B cell (primary cell): ENCODE measurements around the gene TANK. TPM values are rescaled to one million over a fixed set of nuclear protein-coding genes. Genes with fewer than 3 reads are reported as not detected.
A peak's percentile ranks its signal among the peaks of the same experiment; 100 is the strongest.

Experiments used
- ATAC-seq: fragments of 200-7000 bp; cut with Tn5 transposase; one replicate; pipeline ENCODE4 v1.10.0; 2021; ENCODE audit warnings: low read depth, mild to moderate bottlenecking, moderate number of reproducible peaks, moderate library complexity
- CTCF ChIA-PET: fragments of 350-600 bp; sonication (Branson Sonifier 250); formaldehyde crosslinking; loops from one replicate; lab custom pipeline; 2021; ENCODE audit warnings: antibody characterized with exemption, inconsistent platforms; lab: Charles Lee
- POLR2A ChIA-PET: fragments of 350-600 bp; sonication (Branson Sonifier 250); formaldehyde crosslinking; loops from one replicate; lab custom pipeline; 2021; ENCODE audit warnings: antibody characterized with exemption; lab: Charles Lee
- DNase-seq: peaks from one replicate; pipeline ENCODE4 v3.0.0; 2013
- H2AFZ ChIP-seq: 2 replicates; pipeline ENCODE4 v1.6.1; 2012; ENCODE audit warnings: mild to moderate bottlenecking, low read depth, low read length; ENCODE audit not compliant: insufficient read depth, poor library complexity, severe bottlenecking
- H3K27ac ChIP-seq, 2 donors: 1 replicate in 1 of 2; 2 replicates in 1 of 2; pipeline ENCODE4 v1.5.1; 2012 to 2013; ENCODE audit warnings: low read length in 2 of 2, mild to moderate bottlenecking in 2 of 2, moderate library complexity in 1 of 2
- H3K27me3 ChIP-seq, 4 experiments: fragments of 200-600 bp in 1 of 4; sonication (generic) in 1 of 4; replicated peaks in 1 of 4; 1 replicate in 2 of 4; 2 replicates in 2 of 4; pipeline versions ENCODE4 v1.6.1 to v1.7.0; 2013 to 2016; ENCODE audit warnings: low read length in 3 of 4, mild to moderate bottlenecking in 2 of 4, mixed read lengths in 1 of 4, moderate library complexity in 1 of 4; ENCODE audit not compliant: insufficient read depth in 4 of 4, control insufficient read depth in 3 of 4; ENCODE audit errors: control extremely low read depth in 1 of 4
- H3K36me3 ChIP-seq, 2 experiments: replicated peaks in 1 of 2; 1 replicate in 1 of 2; 2 replicates in 1 of 2; pipeline versions ENCODE4 v1.6.1 to v1.7.1; 2013; ENCODE audit warnings: low read length in 1 of 2; ENCODE audit not compliant: insufficient read depth in 2 of 2, control insufficient read depth in 1 of 2; ENCODE audit errors: control extremely low read depth in 1 of 2, extremely low read depth in 1 of 2
- H3K4me1 ChIP-seq, 2 donors: fragments of 200-600 bp in 1 of 2; sonication (generic) in 1 of 2; 1 replicate in 1 of 2; 2 replicates in 1 of 2; pipeline versions ENCODE4 v1.5.1 to v1.6.1; 2013 to 2017; ENCODE audit warnings: low read length in 2 of 2; ENCODE audit not compliant: control insufficient read depth in 2 of 2, insufficient read depth in 2 of 2
- H3K4me2 ChIP-seq: replicated peaks from 2 replicates; pipeline ENCODE3; 2012; ENCODE audit warnings: mild to moderate bottlenecking, low read depth, low read length; ENCODE audit not compliant: poor library complexity, severe bottlenecking
- H3K4me3 ChIP-seq, 5 experiments: fragments of 200-600 bp in 1 of 5; sonication (generic) in 1 of 5; 1 replicate in 3 of 5; 2 replicates in 2 of 5; pipeline versions ENCODE4 v1.5.1 to v1.7.0; 2011 to 2016; ENCODE audit warnings: low read length in 4 of 5, mild to moderate bottlenecking in 4 of 5, low read depth in 2 of 5, control low read depth in 1 of 5, moderate library complexity in 1 of 5; ENCODE audit not compliant: insufficient read depth in 1 of 5; ENCODE audit errors: control extremely low read depth in 1 of 5, extremely low read depth in 1 of 5
- H3K79me2 ChIP-seq: fragments of 200-600 bp; sonication (generic); one replicate; pipeline ENCODE4 v1.6.0; 2016; ENCODE audit warnings: low read length; ENCODE audit not compliant: control insufficient read depth, insufficient read depth
- H3K9ac ChIP-seq: fragments of 200-600 bp; sonication (generic); 2 replicates; pipeline ENCODE4 v1.6.1; 2017; ENCODE audit warnings: mild to moderate bottlenecking, low read length, moderate library complexity
- H3K9me3 ChIP-seq, 3 donors: one replicate each; pipeline versions ENCODE4 v1.6.1 to v1.7.1; 2013; ENCODE audit warnings: low read length in 2 of 3; ENCODE audit not compliant: control insufficient read depth in 2 of 3, insufficient read depth in 1 of 3; ENCODE audit errors: control extremely low read depth in 1 of 3
- H4K20me1 ChIP-seq: 2 replicates; pipeline ENCODE4 v1.6.0; 2012; ENCODE audit warnings: mild to moderate bottlenecking, low read length; ENCODE audit not compliant: insufficient read depth, control insufficient read depth, poor library complexity, severe bottlenecking
- H3K27ac Mint-ChIP-seq: one replicate; pipeline ENCODE4 v1.8.0; 2021; ENCODE audit warnings: mixed read lengths
- H3K27me3 Mint-ChIP-seq: one replicate; pipeline ENCODE4 v1.8.0; 2021; ENCODE audit warnings: mixed read lengths
- H3K4me1 Mint-ChIP-seq: one replicate; pipeline ENCODE4 v1.8.0; 2021; ENCODE audit warnings: mixed read lengths
- H3K4me3 Mint-ChIP-seq: one replicate; pipeline ENCODE4 v1.8.0; 2021; ENCODE audit warnings: mixed read lengths
- H3K9me3 Mint-ChIP-seq: one replicate; pipeline ENCODE4 v1.8.0; 2022; ENCODE audit warnings: mixed read lengths; ENCODE audit not compliant: insufficient read depth
- EZH2 ChIP-seq: IDR thresholded peaks from 2 replicates; pipeline ENCODE4 v1.6.1; 2012; ENCODE audit warnings: borderline replicate concordance, low read depth, mild to moderate bottlenecking, moderate library complexity, low read length; ENCODE audit not compliant: insufficient read depth, poor library complexity, severe bottlenecking
- WGBS: methylation state at CpG from one replicate; pipeline ENCODE4 v1.1.5; 2013; ENCODE audit warnings: missing lambda C conversion rate; ENCODE audit not compliant: insufficient coverage; 5-methylcytosine and 5-hydroxymethylcytosine counted together
- intact Hi-C: fragments of 100-400 bp; cut with micrococcal nuclease; formaldehyde crosslinking; loops from one replicate; pipeline ENCODE4 v1.10.0; 2022
- polyA plus RNA-seq: library from polyadenylated mRNA; depleted of rRNA; stranded (reverse); fragments of >200 nt; gene quantifications from 2 replicates; pipeline ENCODE4 v1.2.3, GENCODE V29; 2012
- total RNA-seq, 2 donors: library from RNA; stranded (reverse); fragments of 120-200 nt in 1 of 2; gene quantifications; 1 replicate in 1 of 2; 2 replicates in 1 of 2; pipeline versions ENCODE4 v1.2.3 to v1.2.4, GENCODE V29; 2013 to 2022
- TF ChIP-seq, protein P1 (sequence below): fragments of 200-600 bp; IDR thresholded peaks from one replicate; pipeline ENCODE4 v1.8.0; 2022; ENCODE audit warnings: antibody characterized with exemption, mild to moderate bottlenecking

Gene TANK
- total and polyA plus RNA-seq, 2 donors (not counting 1 experiment from before 2014, with no cell fraction given): 62.4 to 179 TPM

DNA sequence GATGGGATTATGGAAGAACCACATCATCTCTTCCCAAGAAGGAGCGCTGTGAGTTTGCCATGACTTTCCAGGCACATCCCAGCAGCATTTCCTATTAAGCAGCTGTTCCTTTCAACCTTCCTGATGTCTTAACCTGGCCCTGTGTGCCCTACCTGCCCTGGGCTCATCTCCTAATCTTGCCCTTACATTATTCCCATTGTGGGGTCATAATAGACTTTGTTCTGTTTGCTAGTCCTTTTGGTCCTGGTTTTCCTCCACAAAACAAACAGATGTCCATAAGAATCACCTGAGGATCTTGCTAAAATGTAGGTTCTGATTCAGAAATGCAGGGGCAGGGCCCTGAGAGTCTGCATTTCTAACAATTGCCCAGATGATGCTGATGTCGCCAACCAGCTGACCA lies 38.6 kb upstream of the TANK start:
- H2AFZ ChIP-seq: no peak overlapping the region
- H3K4me1 ChIP-seq: peaks cover 6 to 9% of the 10 kb centered on the region in 2 donors
- H3K4me3 ChIP-seq: no peak overlapping the region
- H3K27me3 ChIP-seq: no peaks in the 10 kb centered on the region
- intact Hi-C loops: no loop called here
- no peaks in the 10 kb centered on the region for H3K9me3 ChIP-seq
- Mint-ChIP-seq H3K9me3 (no peaks in the 10 kb centered on the region), H3K27me3 (no peaks in the 10 kb centered on the region), H3K4me3 (no peak overlapping the region), H3K4me1 (peaks cover 30% of the 10 kb centered on the region), H3K27ac (no peak overlapping the region)
- H3K4me2 ChIP-seq: no peak overlapping the region
- ATAC-seq (no peak), DNase-seq (no peak)
- TF ChIP-seq, protein P1, sequence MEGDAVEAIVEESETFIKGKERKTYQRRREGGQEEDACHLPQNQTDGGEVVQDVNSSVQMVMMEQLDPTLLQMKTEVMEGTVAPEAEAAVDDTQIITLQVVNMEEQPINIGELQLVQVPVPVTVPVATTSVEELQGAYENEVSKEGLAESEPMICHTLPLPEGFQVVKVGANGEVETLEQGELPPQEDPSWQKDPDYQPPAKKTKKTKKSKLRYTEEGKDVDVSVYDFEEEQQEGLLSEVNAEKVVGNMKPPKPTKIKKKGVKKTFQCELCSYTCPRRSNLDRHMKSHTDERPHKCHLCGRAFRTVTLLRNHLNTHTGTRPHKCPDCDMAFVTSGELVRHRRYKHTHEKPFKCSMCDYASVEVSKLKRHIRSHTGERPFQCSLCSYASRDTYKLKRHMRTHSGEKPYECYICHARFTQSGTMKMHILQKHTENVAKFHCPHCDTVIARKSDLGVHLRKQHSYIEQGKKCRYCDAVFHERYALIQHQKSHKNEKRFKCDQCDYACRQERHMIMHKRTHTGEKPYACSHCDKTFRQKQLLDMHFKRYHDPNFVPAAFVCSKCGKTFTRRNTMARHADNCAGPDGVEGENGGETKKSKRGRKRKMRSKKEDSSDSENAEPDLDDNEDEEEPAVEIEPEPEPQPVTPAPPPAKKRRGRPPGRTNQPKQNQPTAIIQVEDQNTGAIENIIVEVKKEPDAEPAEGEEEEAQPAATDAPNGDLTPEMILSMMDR: no peak
- no peak for TF ChIP-seq EZH2
- H3K79me2 ChIP-seq: no peaks in the 10 kb centered on the region
- WGBS: 100% methylated on average over 1 of the region's 2 CpGs
- H4K20me1 ChIP-seq: no peaks in the 10 kb centered on the region
- ChIA-PET POLR2A (no interaction called here), CTCF (interaction anchor here (0.6 kb wide), 1 partner anchor 12 kb away, joined by 3 read pairs; no protein-coding TSS in a partner anchor)
- H3K27ac ChIP-seq: no peak overlapping the region
- no peak overlapping the region for H3K9ac ChIP-seq
- H3K36me3 ChIP-seq: no peaks in the 10 kb centered on the region

DNA sequence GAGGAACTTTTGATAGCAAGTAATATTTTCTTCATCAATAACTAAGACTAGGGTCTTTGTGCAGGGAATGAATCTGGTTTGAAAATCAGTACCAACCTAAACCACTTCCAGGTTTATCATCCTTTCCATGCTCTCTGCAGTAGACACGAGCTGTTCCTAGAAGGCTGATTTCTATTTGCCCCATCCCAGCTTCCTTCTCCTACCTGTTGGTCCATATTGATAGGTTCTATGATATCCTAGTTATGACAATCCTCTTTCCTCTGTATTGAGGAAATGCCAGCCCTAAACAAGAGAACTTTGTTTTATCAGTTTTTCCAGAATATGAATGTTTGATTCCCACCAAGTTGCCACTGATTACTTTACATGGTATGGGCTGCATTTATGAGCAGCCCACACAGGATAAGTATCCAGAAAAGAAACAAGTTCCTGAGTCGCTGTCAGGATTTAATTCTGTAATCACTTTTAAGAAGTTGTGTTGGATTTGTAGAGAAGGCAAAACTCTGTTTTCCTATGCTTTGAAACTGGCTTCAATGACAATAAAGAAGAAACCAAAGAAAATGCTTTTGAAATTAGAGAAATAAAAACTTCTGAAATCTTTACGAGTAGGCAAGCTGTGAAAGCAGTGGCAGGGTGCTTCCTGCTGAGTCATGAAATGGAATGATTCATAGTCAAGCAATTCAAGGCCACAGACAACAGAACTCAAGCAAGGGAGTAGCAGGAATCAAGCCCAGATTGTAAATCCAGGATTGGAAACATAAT lies 37.3 kb upstream of the TANK start:
- intact Hi-C loops: no loop called here
- DNase-seq: no peak
- ChIA-PET POLR2A (no interaction called here), CTCF (interaction anchor here (1.4 kb wide), 1 partner anchor 13 kb away, joined by 3 read pairs; no protein-coding TSS in a partner anchor)
- no peaks in the 10 kb centered on the region for H4K20me1 ChIP-seq
- no peak for TF ChIP-seq EZH2
- TF ChIP-seq, protein P1: no peak
- H3K4me3 Mint-ChIP-seq: no peak overlapping the region
- peaks cover 0 to 1% (median 0%) of the 10 kb centered on the region in 3 donors for H3K9me3 ChIP-seq
- H2AFZ ChIP-seq: no peak overlapping the region
- no peak for ATAC-seq
- H3K27ac Mint-ChIP-seq: peak overlapping the region; percentile 16
- no peak overlapping the region for H3K4me2 ChIP-seq
- H3K9me3 Mint-ChIP-seq: no peaks in the 10 kb centered on the region
- no peaks in the 10 kb centered on the region for H3K36me3 ChIP-seq
- H3K4me3 ChIP-seq: no peak overlapping the region
- no peaks in the 10 kb centered on the region for H3K27me3 Mint-ChIP-seq
- H3K27ac ChIP-seq: no peak overlapping the region
- no peaks in the 10 kb centered on the region for H3K27me3 ChIP-seq
- H3K4me1 Mint-ChIP-seq: peaks cover 28% of the 10 kb centered on the region
- no peak overlapping the region for H3K9ac ChIP-seq
- H3K4me1 ChIP-seq: peaks cover 6 to 9% of the 10 kb centered on the region in 2 donors
- H3K79me2 ChIP-seq: no peaks in the 10 kb centered on the region
- 42% methylated on average over 2 of the region's 3 CpGs for WGBS
